GM21717 (cell line): ENCODE measurements around the gene SUSD1.
"Not testable (repeated sequence)": the region's sequence is repeated elsewhere in the genome, so short reads cannot be mapped to it uniquely, and the experiment has no call there.

ENCODE experiments used
- ATAC-seq: cut with Tn5 transposase; IDR thresholded peaks from one replicate; pipeline ENCODE4 v1.9.1; 2021; ENCODE audit warnings: mild to moderate bottlenecking, moderate library complexity; ENCODE audit not compliant: unreplicated experiment

The SUSD1 gene

DNA sequence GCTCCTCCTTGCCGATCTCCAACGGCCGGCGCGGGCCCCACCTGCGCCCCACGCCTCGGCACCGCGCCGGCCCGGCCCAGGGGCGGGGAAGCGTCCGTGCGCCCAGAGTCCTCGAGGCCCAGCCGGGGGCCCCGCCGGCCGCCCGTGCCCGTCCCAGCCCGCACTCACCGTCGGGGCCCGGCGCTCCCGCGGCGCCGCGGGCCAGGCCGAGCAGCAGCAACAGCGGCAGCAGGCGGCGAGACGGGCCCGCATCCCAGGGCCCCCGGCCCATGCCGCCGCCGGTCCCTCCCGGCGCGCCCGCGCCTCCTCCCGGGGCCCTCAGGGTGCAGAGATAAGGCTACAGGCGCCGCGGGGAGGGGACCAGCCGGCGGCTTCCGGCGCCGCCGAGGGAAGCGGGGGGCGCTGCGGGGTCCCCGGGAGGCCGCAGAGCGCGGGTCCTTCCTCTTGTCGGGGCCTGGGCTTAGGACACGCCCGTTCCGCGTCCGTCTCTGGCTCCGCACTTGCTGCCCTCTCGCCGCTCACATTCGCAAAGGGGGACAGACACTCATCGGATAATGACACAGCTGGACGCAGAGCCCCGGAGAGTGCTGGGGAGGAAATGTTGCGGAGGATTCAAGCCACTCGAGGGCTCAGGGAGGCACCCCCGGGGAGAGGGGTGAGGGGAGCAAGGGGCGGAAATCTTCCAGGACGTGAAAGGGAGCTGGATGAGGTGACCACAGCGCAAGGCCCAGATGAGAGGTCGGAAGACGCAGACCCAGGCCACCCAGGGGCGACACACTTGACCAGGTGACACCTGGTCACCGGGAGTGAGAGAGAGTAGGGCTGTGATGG lies at the start of gene SUSD1:
TSS of gene SUSD1 (minus strand) at position 333 of the 831 bp plus-strand sequence. CDS start at position 271, 62 bp downstream.
- peak; percentile 51 for ATAC-seq

DNA sequence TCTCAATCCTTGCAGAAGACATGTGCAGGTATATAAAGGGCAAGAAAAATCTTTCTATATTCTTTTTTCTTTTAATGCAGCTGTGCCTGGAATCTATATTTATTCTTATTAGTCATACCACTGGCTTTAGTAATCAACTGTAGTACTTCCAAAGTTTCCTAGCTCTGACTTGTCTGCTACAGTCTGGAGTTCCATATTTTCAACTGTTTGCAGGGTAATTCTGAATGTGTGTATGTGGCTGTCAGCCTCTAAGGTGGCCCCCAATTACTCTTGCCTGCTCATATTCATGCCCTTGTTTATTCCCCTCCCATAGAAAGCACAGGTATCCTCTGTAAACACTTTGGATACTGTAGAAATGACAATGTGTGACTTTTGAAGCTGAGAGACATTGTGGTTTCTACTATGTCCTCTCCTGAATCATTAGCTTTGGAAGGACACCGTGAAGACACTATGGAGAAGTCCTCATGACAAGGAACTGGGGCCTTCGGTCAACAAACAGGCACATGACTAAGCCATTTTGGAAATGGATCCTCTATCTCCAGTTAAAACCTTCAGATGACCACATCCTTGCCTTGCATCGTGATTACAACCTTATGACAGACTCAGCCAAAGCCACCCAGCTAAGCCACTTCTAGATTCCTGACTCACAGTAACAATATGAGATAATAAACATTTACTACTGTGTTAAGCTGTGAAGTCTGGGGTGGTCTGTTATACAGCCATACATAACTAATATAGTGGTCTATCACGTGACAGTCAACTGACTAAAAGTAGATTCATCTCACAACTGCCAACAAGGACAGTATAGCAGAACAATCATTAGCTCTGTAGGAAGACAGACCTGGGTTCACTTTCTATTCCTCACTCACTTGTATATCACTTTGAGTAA lies 49.5 kb upstream of the SUSD1 start:
- peak; percentile 53 for ATAC-seq

DNA sequence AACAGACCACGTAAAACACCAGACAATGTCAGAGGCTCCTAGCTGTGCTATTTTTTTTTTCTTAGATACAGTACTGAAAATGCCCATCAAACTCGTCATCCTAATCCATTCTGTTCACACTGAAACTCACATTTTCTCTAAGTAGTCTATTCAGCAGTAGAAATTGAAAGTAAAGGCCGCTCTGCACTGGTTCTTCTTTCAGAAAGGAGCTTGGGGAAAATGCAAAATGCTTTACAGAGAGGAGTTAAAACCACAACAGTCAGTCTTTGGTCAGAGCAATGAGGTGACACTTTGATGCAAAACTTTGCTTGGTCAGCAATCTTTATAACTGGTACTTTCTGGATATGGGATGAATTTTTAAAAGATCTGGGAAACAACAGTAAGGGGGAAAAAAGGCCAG lies 43.8 kb upstream of the SUSD1 start:
- ATAC-seq, result peak; percentile 93

DNA sequence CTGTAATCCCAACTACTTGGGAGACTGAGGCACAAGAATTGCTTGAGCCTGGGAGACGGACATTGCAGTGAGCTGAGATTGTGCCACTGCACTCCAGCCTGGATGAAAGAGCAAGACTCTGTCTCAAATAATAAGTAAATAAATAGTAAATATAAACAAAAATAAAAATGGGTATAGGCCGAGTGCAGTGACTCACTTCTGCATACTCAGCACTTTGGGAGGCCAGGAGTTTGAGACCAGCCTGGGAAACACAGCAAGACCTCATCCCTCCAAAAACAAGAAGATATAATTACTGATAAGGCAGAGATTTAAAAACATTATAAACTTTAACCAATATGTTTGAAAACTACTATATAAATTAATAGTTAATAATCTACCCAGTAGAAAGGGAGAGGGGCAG lies 37.8 kb upstream of the SUSD1 start:
- no peak for ATAC-seq

DNA sequence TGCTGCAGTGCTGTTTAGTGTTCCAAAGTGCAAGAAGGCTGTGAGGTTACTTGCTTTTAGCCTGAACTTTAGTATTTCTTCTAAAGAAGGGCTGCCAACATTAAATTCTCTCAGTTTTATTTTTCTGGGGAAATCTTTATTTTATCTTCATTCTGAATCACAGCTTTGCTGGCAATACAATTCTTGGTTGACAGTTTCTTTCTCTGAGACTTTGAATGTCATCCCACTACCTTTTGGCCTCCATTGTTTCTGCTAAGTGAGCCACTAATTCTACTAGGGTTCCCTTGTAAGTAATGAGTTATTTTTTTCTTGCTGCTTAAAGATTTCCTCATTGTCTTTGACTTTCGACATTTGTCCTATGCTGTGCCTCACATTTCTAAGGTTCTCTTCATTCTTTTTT lies 32.4 kb upstream of the SUSD1 start:
- ATAC-seq, result no peak

DNA sequence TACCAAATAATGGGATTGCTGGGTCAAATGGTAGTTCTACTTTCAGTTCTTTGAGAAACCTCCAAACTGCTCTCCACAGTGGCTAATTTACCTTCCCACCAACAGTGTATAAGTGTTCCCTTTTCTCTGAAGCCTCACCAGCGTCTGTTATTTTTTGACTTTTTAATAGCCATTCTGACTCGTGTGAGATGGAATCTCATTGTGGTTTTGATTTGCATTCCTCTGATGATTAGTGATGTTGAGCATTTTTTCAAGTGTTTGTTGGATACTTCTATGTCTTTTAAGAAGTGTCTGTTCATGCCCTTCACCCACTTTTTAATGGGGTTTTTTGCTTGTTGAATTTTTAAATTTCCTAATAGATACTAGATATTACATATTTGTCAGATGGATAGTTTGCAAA lies 28.4 kb upstream of the SUSD1 start:
- no peak for ATAC-seq

DNA sequence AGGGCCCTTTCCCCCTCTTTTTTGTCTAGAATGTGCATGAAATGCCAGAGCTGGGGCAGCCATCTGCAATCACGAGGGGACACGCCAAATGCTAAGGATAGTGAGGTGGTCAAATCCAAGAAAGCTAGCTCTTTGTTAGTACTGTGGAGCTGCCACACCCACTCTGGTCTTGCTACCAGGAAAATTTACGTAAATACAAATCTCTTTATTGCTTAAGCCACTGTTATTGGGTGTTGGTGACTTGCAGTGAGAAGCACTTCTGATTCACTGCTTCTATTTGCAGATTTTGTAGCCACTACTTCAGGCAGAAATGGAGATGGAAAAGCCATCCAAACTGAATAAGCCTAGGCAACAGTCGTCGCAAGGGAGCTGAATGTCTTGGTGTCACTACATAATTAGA lies 25.6 kb upstream of the SUSD1 start:
- ATAC-seq, result no peak

DNA sequence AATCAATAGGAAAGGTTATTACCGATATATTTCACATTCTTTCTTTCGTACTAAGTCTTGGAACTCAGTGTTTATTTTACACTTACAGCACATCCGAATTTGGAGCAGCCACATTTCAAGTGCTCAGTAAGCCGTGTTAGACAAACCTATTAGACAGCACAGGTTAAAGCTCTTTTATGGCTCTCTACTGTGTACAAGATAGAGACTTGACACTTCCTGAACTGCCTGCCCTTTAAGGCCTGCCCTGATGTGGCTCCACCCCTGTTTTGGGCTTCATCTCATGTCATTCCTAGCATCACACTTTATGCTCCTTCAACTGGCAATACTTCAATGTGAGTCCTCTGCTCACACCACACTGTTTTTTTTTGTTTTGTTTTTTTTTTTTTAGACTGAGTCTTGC lies 23.5 kb upstream of the SUSD1 start:
- no peak for ATAC-seq

DNA sequence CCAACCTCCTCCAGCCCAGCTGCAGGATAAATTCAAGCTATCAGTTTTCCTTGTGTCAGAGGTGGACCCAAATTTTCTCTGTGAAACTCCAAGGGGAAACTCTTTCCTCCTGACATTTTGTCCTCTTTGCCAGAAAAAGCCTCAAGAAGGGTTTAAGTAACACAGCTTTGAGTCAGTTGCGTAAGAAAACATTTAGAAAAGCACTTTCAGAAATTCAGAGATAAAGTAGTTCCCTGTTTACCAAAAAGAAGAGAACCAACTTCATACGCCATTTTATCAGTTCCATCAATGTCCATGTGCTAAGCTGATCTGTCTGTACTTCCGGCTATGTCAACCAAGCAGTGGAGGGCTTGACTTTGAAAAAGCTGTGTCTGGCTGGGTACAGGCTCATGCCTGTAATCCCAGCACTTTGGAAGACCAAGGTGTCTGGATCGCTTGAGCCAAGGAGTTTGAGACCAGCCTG lies 19.9 kb upstream of the SUSD1 start:
- ATAC-seq, result no peak

DNA sequence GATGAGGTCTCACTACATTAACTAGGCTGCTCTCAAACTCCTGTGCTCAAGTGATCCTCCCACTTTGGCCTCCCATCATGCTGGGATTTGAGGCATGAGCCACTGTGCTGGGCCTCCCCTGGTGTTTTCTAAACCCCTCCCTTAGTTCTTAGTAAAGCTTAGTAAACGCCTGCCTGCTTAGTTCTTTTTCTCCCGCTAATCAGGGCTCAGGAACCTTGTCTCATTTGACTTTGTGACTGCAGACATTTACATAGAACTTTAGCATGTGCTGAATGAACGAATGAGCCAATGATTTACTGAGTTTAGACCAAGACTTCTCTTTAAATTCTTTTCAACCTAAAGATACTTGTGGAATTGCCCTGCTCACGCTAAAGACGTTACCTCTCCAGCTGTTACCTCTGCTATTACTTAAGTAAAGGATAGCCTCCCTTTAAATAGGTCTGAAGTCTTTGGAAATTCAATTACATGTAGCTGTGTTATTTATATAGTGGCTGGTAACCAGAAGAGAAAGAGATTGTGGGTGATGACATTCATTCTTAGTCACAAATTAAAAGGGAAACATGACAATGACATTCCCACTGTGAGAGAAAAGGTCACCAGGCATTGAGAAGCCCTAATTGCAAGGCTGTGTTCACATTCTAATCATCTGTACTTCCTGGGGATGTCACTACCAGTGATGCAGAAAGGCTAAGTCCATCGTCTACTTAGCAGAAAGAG lies 18.6 kb upstream of the SUSD1 start:
- no peak for ATAC-seq

DNA sequence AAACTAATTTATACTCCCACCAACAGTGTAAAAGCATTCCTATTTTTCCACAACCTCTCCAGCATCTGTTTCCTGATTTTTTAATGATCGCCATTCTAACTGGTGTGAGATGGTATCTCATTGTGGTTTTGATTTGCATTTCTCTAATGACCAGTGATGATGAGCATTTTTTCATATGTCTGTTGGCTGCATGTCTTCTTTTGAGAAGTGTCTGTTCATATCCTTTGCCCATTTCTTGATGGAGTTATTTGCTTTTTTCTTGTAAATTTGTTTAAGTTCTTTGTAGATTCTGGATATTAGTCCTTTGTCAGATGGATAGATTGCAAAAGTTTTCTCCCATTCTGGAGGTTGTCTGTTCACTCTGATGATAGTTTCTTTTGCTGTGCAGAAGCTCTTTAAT lies 15.2 kb upstream of the SUSD1 start:
- not testable (repeated sequence) for ATAC-seq

DNA sequence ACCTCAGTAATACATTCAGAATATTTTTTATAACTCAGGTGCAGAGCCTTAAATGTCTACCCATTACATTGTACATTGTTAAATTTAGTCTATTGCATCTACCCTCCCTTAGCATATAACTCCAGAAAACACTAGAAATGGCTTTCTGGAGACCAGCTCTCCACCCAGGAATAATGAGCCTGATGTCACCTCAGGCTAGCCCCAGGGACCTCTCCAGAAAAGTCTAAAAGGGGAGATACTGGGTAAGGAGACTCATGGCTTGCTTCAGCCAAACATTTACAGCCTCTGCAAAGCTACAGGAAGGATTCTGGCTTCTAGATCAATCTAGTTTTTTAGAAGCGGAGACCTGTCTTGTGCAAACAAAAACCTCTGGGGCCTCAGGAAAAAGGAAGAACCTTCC lies 13.8 kb upstream of the SUSD1 start:
- no peak for ATAC-seq

DNA sequence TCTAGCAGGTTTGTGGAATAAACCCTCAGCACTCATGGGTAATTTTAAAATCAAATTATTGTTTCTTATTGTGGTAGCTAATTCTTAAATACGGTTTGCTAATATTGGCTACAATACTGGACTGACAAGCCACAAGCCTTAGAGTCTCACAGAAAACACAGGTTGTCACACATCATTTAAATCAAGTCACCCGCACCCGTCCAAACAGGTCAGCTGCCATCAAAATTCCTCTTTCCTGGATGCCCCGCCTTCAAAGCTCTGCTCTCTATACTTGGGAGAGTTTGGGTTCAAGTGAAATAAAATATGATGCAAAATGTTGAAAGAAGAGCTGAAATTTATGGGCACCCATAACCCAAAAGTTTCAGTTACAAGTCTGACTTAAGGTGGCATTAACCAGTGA lies 12.3 kb upstream of the SUSD1 start:
- no peak for ATAC-seq

DNA sequence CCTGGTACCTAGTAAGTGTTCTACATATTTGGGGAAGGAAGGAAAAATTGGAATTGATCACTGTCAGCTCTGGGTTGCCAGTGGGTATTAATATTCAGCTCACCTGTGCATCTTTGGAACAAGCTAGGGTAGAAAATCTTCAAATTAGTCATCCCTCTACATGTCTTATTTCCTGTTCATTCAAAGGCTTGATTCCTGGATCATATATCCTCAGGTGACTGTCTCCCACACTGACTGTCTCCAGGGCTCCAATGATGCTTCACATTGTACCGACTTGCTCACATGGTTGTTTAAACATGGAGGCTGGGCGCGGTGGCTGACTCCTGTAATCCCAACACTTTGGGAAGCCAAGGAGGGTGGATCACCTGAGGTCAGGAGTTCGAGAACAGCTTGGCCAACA lies 11.6 kb upstream of the SUSD1 start:
- ATAC-seq, result no peak

DNA sequence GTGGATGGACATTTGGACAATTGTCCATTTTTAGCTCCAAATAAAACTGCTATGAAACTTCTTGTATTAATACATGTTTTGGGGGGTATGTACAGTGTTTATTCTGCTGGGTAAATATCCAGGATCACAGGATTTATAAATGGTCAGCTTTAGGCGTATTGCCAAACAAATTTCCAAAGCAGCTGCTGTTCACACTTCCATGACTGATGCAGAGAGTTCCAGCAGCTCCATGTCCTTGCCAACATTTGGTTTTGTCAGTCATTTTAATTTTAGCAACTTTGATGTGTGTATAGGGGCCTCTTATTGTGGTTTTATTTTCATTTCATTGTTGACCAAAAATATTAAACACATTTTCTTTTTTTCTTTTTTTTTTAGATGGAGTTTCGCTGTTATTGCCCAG lies 9.8 kb upstream of the SUSD1 start:
- ATAC-seq, result no peak

DNA sequence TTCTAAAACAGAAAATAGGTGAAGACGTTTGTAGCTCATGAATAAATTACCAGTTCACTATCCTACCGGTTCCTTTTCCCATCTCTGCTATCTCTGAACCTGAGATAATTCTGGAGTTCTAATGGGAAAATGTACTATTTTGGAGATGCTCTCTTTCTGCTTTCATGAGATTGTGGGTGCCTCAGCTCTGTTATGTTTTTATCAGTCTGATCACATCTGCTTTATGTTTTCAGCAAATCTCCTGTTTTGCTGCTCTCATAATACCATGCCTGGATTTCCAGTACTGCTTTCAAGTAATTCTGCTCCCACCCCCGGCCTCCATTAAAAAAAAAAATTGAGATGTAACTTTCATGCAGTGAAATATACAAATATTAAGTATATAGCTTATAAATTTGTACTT lies 9.1 kb upstream of the SUSD1 start:
- ATAC-seq, result no peak

DNA sequence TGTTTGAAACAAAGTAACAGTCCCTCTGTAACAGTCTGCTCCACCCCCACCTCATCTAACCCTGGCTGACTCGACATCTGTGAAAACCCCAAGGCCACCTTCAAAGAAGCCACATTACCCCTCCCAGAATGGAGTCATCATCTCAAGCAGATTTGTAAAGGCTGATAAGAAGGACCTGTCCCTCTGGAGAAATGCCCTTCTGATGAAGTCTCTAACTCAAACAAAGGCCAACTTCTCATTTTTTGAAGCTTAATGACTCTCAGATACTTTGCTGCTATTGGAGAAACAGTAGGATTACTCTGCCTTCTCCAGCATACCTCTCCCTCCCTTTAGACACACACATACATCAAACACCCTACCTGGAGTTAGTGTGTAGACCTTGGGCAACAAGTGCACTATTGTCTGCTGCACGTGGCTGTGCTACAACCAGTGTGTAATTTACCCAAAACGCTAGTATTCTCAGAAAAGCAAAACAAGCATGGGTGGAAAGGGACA lies 5.3 kb upstream of the SUSD1 start:
- ATAC-seq, result peak; percentile 53

DNA sequence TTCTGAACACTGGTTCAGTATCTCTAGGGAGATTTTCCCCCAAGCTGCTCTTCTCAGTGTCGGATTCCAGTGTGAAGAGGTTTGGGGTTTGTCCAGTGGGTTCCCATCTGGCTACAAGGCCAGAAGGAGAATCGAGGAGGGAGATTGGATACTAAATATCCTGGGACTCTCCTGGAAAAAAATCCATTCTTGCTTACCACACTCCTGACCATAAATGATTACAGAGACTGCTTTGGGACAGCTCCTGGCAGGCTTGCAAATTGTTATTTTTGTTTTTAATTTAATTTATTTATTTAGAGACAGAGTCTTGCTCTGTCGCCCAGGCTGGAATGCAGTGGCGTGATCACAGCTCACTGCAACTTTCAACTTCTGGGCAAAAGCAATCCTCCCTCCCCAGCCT lies 4.7 kb upstream of the SUSD1 start:
- no peak for ATAC-seq

DNA sequence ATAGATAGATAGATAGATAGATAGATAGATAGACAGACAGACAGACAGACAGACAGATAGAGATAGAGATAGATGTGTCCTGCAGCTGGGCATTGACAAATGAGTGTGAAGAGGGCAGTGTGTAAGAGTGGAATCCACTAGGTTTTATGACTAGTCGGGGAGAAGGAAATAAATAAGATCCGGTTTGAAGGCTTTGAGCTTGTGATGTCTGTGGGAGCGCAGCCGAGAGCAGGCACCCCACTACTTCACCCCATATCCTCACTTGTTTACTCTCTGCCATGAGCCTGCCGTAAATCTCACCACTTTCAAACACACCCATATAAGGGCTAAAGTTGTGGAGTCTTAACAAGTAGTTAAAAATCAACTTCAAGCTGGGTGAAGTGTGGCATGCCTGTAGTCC lies 1.4 kb upstream of the SUSD1 start:
- no peak for ATAC-seq

DNA sequence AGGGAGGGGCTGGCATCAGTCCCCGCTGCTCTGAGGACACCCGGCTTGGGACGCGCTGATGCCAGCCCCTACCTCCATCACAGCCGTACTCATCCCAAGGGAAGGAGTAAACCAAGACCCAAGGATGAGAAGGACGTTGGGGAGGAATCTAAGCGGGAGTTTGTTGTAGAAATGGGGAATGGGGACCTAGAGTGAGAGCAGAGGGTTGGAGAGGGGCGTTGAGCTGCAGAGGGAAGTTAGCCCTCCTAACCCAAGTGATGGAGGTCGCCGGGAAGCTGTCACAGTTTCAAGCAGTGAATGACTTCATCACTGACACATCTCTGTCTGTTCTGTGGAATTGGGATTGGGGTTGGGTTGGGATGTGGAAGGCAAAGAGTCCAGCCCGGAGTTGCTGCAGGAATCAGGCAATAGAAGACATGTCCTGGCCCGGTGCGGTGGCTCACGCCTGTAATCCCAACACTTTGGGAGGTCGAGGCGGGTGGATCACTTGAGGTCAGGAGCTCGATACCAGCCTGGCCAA lies 759 bp upstream of the SUSD1 start:
- no peak for ATAC-seq
